ENCODE measurements around the gene HMSD.
"Not testable (repeated sequence)": the region's sequence is repeated elsewhere in the genome, so short reads cannot be mapped to it uniquely, and the experiment has no call there.

The HMSD gene, protein sequence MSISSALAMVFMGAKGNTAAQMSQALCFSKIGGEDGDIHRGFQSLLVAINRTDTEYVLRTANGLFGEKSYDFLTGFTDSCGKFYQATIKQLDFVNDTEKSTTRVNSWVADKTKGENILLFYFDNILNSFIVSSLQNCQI

DNA sequence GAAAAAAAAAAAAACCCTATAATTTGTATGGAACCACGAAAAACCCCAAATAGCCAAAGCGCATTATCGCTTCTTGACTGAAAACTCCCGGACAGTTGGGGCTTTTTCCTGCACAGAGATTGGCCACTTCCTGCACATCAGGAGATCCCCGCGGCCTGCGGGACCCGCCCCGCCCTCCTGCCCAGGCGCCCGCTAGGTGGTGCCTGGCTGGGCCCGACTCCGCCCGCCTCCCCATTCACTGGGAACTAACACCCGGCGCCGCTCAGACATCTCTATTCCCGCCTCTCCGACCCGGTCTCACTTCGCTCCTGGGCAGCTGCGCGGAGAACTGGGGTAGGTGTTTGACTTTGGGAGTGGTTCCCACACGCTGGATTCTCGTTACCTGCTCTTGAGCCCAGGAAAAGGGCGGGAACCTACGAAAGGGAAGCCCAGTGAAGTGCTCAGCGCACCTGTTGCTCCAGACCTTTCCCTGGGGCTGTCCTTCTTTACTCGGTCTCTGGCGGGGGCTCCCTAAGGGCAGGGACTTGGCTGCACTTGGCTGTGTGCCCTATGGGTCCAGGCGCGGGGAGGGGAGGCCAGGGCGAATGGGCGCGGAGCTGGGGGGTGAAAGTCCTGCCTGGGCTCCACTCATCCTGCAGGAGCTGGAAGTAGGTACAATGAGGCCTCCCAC lies at the start of gene HMSD:
Gene HMSD, plus strand, starts transcription at position 234 of the 670 bp plus-strand sequence. CDS start 4,155 bp downstream, outside the sequence.
- no peak for DNase-seq (ENCODE audit: low read depth)

DNA sequence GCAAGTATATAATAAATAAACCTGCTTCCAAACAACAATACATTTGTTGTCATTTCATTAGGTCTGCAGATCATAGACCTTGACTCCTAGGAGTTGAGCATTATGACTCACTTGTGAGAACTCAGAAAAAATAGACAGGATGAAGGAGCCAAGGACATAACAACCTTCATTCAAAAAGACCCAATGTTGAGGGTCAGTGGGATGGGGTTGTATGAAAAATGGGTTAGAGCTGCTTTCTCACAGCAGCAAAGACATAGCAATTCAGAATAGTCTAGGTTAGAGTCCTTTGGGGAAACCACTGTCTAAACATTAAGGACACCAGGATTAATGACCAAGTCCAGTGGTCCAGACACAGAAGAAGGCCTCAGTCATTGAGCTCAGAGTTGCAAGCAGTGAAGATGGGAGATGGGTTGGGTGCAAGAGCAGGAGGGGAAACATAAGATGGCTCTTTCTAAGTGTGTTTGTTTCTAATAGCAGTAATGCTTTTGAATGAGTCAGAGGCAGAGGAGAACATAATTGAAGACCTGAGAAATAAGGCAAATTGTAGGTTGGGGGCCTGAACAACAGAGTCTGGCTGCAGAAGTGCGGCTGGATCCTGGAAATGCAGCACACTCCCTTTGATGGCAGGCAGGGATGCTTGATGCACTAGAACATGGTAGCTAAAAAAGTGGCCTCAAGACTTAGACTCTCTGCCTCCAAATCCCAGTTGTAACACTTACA lies 45.1 kb upstream of the HMSD start:
- DNase-seq (ENCODE audit: low read depth) = no peak

DNA sequence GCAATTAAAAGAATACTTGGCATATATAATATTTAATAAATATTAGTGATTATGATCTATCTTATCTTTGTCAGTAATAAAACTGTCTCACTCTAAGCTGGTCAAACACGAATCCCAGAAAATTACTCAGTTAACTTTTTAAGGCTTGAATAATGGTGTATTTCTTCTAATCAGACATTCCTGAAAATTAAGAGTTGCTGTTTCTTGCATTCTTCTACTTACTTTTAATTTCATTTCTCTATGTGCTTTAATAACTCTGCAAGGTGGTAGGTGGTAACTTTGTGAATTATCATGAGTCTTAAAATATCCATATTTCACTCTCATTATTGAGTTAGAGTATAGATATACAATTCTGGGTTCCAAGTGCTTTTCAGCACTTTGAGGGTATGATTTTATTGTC lies 44.4 kb upstream of the HMSD start:
- no peak for DNase-seq (ENCODE audit: low read depth)

DNA sequence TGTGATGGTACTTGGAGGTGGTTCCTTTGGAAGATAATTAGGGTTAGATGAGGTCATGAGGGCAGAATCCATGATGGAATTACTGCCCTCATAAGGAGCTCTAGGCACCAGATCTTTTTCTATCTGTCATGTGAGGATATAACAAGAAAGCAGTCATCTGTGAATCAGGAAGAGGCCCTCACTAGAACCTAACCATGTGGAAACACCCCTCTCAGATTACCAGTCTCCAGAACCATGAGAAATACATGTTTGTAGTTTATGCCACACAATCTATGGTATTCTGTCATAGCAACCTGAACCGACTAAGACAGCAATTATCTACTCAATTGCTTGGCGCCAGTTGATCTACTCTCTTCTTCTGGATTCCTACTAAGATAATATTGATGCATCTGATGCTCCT lies 43.7 kb upstream of the HMSD start:
- no peak for DNase-seq (ENCODE audit: low read depth)

DNA sequence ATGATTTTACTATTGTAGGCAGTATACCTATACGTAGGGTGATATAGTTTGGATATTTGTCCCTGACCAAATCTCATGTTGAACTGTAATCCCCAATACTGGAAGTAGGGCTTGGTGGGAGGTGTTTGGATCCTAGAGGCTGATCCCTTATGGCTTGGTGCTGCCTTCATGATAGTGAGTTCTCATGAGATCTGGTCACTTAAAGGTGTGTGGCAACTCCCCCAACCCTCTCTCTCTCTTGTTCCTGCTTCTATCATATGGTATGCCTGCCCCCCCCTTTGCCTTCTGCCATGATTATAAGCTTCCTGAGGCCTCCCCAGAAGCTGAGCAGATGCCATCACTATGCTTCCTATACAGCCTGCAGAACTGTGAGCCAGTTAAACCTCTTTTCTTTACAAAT lies 43.0 kb upstream of the HMSD start:
- DNase-seq (ENCODE audit: low read depth) = no peak

DNA sequence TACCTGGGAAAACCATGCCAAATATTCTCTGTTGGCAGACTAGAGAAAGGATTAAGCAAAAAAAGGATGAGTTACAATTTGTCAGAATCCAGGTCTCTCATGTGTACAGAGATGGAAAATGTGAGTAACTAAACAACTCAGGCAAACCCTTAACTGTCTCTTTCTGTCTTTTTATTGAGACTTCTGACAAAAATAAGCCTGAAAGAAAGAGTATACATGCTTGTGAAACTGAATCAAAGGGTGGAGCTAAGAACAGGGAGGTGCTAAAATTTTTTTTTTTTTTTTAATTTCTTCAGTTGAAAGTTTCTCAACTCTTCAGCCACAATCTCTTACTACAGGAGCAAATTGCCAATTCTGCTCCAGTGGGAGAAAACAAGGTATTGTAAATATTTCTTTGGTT lies 41.4 kb upstream of the HMSD start, which contains the start of gene SERPINB10:
Gene SERPINB10, plus strand, starts transcription at position 295 of the 400 bp plus-strand sequence. CDS start 7,553 bp downstream, outside the sequence.
- no peak for DNase-seq (ENCODE audit: low read depth)

DNA sequence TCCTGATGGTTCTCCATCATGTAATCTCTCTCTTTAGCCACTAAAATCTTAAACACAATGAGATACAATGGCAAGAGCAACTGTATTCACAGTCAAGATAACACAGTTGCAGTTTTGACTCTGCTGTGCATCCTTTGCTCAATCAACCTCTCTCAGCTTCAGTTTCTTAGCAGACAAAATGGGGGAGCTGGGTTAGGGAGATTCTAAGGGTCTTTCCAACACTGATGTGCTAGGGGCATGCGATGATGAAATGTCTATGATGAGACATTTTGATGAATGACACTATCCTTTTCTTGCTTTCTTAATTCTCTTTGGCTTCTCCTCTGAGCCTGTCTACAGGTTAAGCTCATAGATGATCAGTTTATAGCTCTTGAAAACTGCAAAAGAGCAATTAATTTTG lies 40.2 kb upstream of the HMSD start:
- DNase-seq (ENCODE audit: low read depth) = no peak

DNA sequence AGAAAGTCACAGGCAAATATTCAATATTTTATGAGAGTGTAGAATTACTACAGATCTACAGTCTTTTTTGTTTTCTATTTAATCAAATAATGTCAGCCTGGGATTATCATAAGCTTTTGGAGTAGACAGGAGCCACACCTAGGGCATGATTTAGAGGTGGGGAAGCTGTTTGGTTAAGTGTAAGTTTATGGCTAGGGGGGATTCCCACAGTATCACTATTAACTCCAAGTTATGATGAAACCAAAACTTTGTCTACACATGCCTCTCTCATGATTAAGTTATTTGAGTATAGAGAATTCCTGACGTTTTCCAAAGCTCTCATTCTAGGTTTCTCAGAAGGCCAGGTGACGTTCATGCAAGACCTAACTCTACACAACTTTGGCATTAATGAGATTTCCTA lies 39.2 kb upstream of the HMSD start:
- DNase-seq (ENCODE audit: low read depth) = no peak

DNA sequence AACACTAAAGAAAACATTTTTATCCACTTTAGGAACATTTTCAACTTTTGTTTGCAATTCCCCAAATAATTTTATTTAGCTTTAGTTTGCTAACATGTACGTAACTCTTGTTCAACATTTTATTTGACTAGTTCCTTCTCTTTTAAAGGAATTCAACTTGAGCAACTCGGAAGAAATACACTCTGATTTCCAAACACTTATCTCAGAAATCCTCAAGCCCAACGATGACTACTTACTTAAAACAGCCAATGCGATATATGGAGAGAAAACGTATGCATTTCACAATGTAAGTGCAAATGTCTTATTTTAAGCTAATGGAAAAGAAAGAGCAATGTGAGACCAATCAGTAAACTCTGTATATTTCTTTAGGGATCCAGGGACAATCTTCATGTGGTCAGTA lies 31.3 kb upstream of the HMSD start:
- DNase-seq (ENCODE audit: low read depth) = no peak

DNA sequence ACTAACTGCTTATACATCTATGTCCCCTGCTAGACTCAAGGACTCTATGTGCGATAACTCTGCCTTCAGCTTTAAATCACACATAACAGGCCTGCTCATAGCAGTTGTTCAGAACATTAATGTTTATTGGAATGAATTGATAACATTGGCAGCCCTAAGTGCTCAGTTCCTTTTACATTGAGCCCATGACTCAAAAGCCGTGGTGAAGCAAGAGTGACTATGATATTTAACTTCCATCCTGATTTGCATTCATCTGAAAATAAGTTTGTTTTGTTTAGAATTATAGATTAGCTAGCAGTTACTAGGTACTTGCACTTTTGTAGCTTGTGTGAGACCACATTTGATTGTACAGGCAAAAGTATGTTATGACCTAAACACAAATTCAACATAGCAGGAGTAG lies 27.1 kb upstream of the HMSD start:
- DNase-seq (ENCODE audit: low read depth) = no peak

DNA sequence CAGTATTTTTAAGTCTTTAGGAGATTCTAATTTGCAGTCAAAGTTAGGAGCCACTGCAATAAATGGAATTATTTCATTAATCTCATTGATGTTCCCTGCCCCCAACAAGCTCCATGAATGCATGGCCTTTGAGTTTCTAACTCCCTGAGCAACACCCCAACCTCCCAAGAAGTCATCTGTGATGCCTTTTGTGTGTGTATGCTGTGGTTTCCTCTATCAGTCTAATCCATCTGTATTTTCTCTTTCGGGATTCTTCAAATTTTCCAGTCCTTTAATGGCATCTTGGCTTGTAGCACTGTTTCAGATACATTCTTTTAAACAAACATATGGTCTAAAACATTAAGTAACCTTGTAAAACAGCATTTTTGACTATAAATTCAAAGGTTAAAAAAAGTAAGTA lies 24.6 kb upstream of the HMSD start:
- DNase-seq (ENCODE audit: low read depth) = peak; percentile 28

DNA sequence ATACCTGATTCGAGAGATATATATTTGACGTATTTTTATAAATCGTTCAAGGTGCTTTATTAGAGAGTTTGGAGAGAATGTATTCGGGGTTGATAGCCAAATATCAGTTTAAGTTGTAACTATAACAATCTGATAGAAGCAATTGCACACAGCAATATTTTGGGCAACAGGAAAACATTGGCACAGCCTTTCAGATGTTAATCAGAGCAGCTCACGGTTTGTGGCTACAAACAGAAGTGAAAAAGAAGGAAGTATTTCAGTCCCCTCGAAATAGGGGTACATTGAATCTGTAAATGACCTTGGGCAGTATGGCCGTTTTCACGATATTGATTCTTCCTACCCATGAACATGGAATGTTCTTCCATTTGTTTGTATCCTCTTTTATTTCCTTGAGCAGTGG lies 20.8 kb upstream of the HMSD start:
- DNase-seq (ENCODE audit: low read depth) = no peak

DNA sequence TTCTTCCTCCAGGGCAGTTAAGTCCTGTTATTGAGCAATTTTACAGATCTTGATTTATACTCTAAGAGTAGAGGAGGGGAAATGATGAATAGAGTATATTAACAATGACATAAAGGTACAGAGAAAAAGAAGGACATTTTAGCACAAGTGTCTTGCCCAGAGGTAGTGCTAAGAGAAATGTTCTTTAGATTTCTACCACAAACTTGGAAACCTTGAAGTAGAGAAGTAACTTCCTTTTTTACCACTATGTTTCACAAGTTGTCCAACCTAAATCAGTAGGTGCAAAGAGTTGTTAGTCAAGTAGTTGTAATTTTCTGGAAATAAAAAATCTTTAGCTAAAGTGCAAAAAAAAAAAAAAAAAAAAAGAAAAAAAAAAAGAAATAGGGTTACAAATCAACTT lies 19.7 kb upstream of the HMSD start:
- DNase-seq (ENCODE audit: low read depth) = not testable (repeated sequence)

DNA sequence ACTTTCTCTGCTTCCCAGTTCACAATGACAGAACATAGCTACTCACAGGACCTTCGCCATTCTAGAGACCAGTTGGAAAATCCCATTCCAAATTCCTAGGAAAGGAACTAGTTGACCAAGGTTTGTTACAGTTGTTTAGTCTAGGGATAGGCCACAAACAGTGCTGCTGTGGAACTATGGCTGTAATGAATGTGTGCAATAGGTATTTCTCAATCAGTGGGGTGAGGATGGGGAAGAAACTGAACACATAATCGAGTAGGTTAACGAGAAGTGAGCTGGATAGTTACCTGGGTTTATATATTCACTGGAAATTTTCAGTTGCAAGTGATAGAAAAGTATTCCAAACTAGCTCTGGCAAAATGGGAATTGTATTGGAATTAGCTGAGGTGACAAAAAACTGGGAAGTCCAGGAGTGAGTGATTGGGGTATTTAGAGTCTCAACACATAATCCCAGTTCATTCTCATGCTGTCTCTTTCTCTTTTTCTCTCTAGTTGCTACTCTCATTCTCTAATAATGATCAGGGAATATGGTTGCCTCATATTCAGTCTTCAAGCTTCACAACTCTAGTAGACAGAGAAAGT lies 18.2 kb upstream of the HMSD start:
- DNase-seq (ENCODE audit: low read depth) = no peak

DNA sequence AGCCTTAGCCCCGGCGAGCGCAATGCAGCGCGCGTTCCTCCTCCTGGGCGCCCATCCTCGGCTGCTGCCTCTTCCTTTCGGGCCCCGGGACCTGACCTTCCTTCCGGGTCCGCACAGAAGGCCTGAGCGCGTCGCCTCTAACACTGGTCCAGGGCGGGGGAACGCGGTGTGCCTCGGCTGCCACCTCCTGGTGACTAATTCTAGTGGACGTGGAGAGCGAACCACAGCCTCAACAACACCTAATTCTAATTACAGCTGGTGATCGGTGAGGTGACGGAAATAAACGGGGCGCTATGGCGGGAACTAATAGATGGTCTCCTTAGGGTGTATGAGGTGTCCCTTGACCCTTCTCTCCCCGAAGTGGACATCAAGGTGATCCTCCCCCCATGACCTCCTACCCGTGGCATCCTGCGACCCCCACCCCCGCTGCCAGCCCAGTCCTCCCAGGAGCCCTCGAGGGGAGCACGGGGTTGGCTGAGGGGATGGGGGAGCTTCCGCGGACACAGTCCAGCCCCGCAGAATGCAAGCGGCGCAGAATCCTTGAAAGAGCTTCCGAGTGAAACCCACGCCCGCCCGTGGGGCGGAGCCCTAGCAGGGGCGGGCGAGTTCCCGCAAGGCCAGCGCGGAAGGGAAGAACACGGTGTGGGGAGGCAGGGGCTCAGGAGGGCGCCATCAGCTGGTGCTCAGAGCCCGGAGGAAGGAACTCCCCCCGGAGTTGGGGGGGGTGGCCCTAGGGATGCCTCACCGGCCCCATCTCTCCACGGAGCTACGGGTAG lies 12.8 kb upstream of the HMSD start:
- peak; percentile 23 for DNase-seq (ENCODE audit: low read depth)

DNA sequence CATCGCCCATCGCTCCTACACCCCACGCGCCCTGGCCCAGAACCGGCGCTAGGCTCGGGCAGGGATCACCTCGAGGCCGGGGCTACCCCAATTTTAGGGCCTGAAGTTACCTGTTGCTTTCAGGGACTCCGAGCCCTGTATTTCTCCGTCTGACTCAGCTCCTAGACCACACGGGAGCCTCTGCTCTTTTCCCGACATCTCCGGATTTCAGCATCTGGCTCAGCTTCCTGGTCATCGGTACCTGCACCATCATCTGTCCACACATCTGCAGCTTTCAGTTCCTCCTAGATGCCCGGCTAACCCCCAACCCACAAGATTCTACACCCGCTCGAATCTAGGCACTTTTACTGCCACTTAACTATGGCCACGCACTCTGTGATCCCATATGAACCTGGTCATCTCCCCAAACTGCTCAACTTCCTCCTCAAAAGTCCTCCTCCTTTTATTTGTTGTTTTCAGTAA lies 12.1 kb upstream of the HMSD start:
- DNase-seq (ENCODE audit: low read depth) = no peak

DNA sequence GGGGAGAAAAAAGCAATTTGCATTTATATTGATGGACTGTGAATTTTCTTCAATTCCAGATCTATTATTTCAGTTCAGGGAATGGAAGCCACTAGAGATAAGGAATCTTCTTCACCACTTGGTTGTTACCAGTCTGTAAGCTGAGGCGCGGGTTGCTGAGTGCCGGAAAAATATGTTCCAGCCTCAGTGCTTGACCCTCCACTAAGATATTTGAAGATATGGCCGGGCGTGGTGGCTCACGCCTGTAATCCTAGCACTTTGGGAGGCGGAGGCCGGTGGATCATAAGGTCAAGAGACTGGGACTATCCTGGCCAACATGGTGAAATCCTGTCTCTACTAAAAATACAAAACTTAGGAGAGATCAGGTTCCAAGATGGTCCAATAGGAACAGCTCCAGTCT lies 9.1 kb upstream of the HMSD start:
- no peak for DNase-seq (ENCODE audit: low read depth)

DNA sequence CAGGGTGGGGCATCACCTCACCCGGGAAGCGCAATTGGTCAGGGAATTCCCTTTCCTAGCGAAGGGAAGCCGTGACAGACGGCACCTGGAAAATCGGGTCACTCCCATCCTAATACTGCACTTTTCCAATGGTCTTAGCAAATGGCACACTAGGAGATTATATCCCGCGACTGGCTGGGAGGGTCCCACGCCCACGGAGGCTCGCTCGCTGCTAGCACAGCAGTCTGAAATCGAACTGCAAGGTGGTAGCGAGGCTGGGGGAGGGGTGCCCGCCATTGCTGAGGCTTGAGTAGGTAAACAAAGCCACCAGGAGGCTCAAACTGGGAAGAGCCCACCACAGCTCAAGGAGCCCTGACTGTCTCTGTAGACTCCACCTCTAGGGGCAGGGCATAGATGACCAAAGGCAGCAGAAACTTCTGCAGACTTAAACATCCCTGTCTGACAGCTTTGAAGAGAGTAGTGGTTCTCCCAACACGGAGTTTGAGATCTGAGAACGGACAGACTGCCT lies 8.5 kb upstream of the HMSD start:
- not testable (repeated sequence) for DNase-seq (ENCODE audit: low read depth)

DNA sequence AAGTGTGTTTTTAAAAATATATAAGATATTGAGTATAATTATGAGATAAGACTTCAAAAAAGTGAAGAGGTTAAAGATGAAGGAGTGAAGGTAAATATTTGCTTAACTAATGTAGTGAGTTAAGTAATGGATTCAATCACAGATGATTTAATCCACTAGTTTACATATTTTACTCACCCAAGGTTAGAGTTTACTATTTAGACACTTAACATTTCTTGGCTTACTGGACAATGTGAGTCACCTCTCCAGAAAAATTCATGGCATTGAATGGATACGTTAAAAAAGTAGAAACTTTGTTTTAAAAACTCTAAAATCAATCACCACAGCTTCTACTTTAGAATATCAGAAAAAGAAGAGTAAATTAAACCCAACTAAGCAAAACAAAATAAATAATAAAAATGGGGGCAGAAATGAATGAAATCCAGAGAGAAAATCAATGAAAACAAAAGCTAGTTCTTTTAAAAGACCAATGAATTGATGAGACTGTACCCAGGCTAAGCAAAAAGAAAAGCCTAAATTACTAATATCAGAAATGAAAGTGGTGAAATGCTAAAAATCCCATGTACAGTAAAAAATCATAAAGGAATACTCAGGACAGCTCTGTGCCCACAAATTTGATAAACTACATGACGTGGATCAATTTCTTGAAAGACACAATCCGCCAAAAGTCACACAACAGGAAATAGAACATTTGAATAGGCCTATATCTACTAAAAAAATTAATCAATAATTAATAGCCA lies 1.9 kb upstream of the HMSD start:
- DNase-seq (ENCODE audit: low read depth) = no peak

DNA sequence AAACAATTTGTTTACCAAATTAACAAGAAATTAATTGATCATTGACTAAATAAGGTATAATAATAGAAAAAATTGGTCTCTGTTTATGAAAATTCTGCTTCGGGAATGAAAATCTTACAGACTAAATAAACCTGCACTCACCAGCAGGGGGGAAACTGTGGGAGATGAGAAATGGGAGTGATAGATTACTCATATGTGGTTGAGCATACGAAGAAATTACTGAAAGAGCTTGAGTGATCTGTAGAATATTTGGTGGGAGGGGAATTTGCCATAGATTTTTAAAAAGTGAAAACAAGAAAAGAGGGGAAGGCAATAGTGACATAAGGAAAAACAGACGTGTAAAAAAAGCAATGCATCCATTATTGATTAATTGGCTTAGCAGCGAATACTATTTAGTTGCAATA lies 2.2 kb downstream of the HMSD start:
- no peak for DNase-seq (ENCODE audit: low read depth)

DNA sequence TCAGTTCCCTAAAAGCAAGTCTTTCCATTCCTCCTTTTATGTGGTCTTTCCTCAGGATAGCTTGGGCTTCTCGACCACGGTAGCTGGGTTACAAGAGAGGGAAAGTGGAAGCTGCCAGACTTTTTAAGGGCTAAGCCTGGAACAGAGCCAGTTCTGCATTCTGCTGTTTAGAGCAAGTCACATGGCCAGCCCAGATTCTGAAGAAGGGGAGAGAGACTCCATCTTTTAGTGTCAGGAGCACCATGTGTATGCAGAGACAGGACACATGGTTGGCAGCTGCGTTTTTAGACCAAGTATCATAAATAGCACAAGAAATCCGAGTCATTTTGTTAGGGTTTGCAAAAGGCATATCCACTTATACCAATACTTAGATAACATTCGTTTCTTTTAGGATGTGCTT lies 4.7 kb downstream of the HMSD start:
- DNase-seq (ENCODE audit: low read depth) = no peak
